HEK293 (cell line): ENCODE measurements around the gene TMEM135.

Source experiments
- CTCF ChIA-PET: fragments of 350-600 bp; formaldehyde crosslinking; extraction: SDS; loops from one replicate; lab custom pipeline; 2021; ENCODE audit warnings: antibody characterized with exemption; lab: Yijun Ruan, JAX
- POLR2A ChIA-PET: fragments of 300-600 bp; formaldehyde crosslinking; extraction: SDS; loops from one replicate; lab custom pipeline; 2020; ENCODE audit warnings: antibody characterized with exemption, inconsistent platforms; lab: Yijun Ruan, JAX
- H3K27ac ChIP-seq: fragments of 200-500 bp; sonication (Bioruptor generic); 2 replicates; pipeline ENCODE4 v1.5.1; 2014; ENCODE audit warnings: low read depth, low read length, control low read depth, inconsistent platforms; ENCODE audit errors: extremely low read depth
- H3K36me3 ChIP-seq, 2 experiments: fragments of 200-500 bp in 1 of 2; sonication (Bioruptor generic) in 1 of 2; 1 replicate in 1 of 2; 2 replicates in 1 of 2; pipeline ENCODE4 v1.5.1; 2014 to 2017; ENCODE audit warnings: inconsistent platforms in 2 of 2, low read length in 2 of 2; ENCODE audit not compliant: control insufficient read depth in 2 of 2, insufficient read depth in 1 of 2
- H3K4me1 ChIP-seq: fragments of 200-500 bp; sonication (Bioruptor generic); 2 replicates; pipeline ENCODE4 v1.5.1; 2014; ENCODE audit warnings: mild to moderate bottlenecking, low read length, inconsistent platforms; ENCODE audit not compliant: control insufficient read depth, insufficient read depth
- H3K4me3 ChIP-seq: 2 replicates; pipeline ENCODE4 v1.5.1; 2011; ENCODE audit warnings: low read depth, mild to moderate bottlenecking, control low read depth, low read length, moderate library complexity
- H3K9me3 ChIP-seq: fragments of 200-500 bp; sonication (Bioruptor generic); 2 replicates; pipeline ENCODE4 v1.5.1; 2014; ENCODE audit warnings: low read depth, low read length, inconsistent platforms; ENCODE audit not compliant: control insufficient read depth, insufficient read depth
- ATF2 ChIP-seq: fragments of 450-650 bp; formaldehyde crosslinking; IDR thresholded peaks from 2 replicates; pipeline ENCODE4 v1.5.1; 2016; ENCODE audit warnings: missing biosample characterization, missing genetic modification characterization, low read depth
- BCL11A ChIP-seq: fragments of 450-650 bp; formaldehyde crosslinking; IDR thresholded peaks from 2 replicates; pipeline ENCODE4 v1.5.1; 2016; ENCODE audit warnings: low read depth, missing biosample characterization, missing genetic modification characterization
- GLIS1 ChIP-seq: fragments of 450-650 bp; formaldehyde crosslinking; IDR thresholded peaks from 2 replicates; pipeline ENCODE4 v1.5.1; 2016; ENCODE audit warnings: missing biosample characterization, missing genetic modification characterization
- MZF1 ChIP-seq: fragments of 450-650 bp; formaldehyde crosslinking; IDR thresholded peaks from 2 replicates; pipeline ENCODE4 v1.5.1; 2017; ENCODE audit warnings: missing biosample characterization, missing genetic modification characterization, borderline replicate concordance
- OVOL3 ChIP-seq: fragments of 450-650 bp; formaldehyde crosslinking; IDR thresholded peaks from 2 replicates; pipeline ENCODE4 v1.5.1; 2016; ENCODE audit warnings: missing biosample characterization, missing genetic modification characterization
- ZBTB21 ChIP-seq: fragments of 450-650 bp; formaldehyde crosslinking; IDR thresholded peaks from 2 replicates; pipeline ENCODE4 v1.5.1; 2017; ENCODE audit warnings: missing biosample characterization, missing genetic modification characterization
- ZEB2 ChIP-seq: fragments of 450-650 bp; formaldehyde crosslinking; IDR thresholded peaks from 2 replicates; pipeline ENCODE4 v1.5.1; 2016; ENCODE audit warnings: missing biosample characterization, missing genetic modification characterization
- ZNF132 ChIP-seq: fragments of 450-650 bp; formaldehyde crosslinking; IDR thresholded peaks from 2 replicates; pipeline ENCODE4 v1.5.1; 2017; ENCODE audit warnings: missing biosample characterization, missing genetic modification characterization, borderline replicate concordance
- ZNF23 ChIP-seq: fragments of 450-650 bp; formaldehyde crosslinking; IDR thresholded peaks from 2 replicates; pipeline ENCODE4 v1.5.1; 2016; ENCODE audit warnings: missing biosample characterization, missing genetic modification characterization, borderline replicate concordance
- ZNF292 ChIP-seq: fragments of 450-650 bp; formaldehyde crosslinking; IDR thresholded peaks from 2 replicates; pipeline ENCODE4 v1.5.1; 2016; ENCODE audit warnings: low read depth, missing biosample characterization, missing genetic modification characterization, borderline replicate concordance
- ZNF335 ChIP-seq: fragments of 450-650 bp; formaldehyde crosslinking; conservative IDR thresholded peaks from 2 replicates; pipeline ENCODE4 v1.5.1; 2016; ENCODE audit warnings: missing biosample characterization, missing genetic modification characterization
- ZNF341 ChIP-seq: fragments of 450-650 bp; formaldehyde crosslinking; IDR thresholded peaks from 2 replicates; pipeline ENCODE4; 2016; ENCODE audit warnings: low read depth, missing biosample characterization, missing genetic modification characterization
- ZNF350 ChIP-seq: fragments of 450-650 bp; formaldehyde crosslinking; IDR thresholded peaks from 2 replicates; pipeline ENCODE4 v1.5.0; 2017; ENCODE audit warnings: missing biosample characterization, mild to moderate bottlenecking, missing genetic modification characterization
- ZNF544 ChIP-seq: fragments of 450-650 bp; formaldehyde crosslinking; IDR thresholded peaks from 2 replicates; pipeline ENCODE4 v1.5.0; 2017; ENCODE audit warnings: missing biosample characterization, missing genetic modification characterization
- ZNF571 ChIP-seq: fragments of 450-650 bp; formaldehyde crosslinking; IDR thresholded peaks from 2 replicates; pipeline ENCODE4 v1.5.0; 2017; ENCODE audit warnings: missing biosample characterization, missing genetic modification characterization
- ZNF600 ChIP-seq: fragments of 450-650 bp; formaldehyde crosslinking; IDR thresholded peaks from 2 replicates; pipeline ENCODE4 v1.5.1; 2016; ENCODE audit warnings: missing biosample characterization, missing genetic modification characterization
- ZNF629 ChIP-seq: fragments of 450-650 bp; formaldehyde crosslinking; IDR thresholded peaks from 2 replicates; pipeline ENCODE4 v1.5.1; 2017; ENCODE audit warnings: missing biosample characterization, missing genetic modification characterization
- ZNF654 ChIP-seq: fragments of 450-650 bp; formaldehyde crosslinking; IDR thresholded peaks from 2 replicates; pipeline ENCODE4 v1.5.1; 2016; ENCODE audit warnings: low read depth, missing biosample characterization, missing genetic modification characterization
- ZNF670 ChIP-seq: fragments of 450-650 bp; formaldehyde crosslinking; IDR thresholded peaks from 2 replicates; pipeline ENCODE4 v1.5.1; 2016; ENCODE audit warnings: missing biosample characterization, missing genetic modification characterization, low read depth
- ZNF747 ChIP-seq: fragments of 450-650 bp; formaldehyde crosslinking; IDR thresholded peaks from 2 replicates; pipeline ENCODE4 v1.5.1; 2016; ENCODE audit warnings: missing biosample characterization, missing genetic modification characterization
- ZNF777 ChIP-seq: fragments of 450-650 bp; formaldehyde crosslinking; IDR thresholded peaks from 2 replicates; pipeline ENCODE4 v1.5.1; 2017; ENCODE audit warnings: missing biosample characterization, missing genetic modification characterization, borderline replicate concordance
- ZNF830 ChIP-seq: fragments of 450-650 bp; IDR thresholded peaks from 2 replicates; pipeline ENCODE4 v1.5.0; 2018; ENCODE audit warnings: missing biosample characterization, missing genetic modification characterization, low read depth, mild to moderate bottlenecking, moderate library complexity
- TF ChIP-seq, protein P1 (sequence below): fragments of 450-650 bp; formaldehyde crosslinking; IDR thresholded peaks from 2 replicates; pipeline ENCODE4 v1.5.1; 2016; ENCODE audit warnings: missing biosample characterization, missing genetic modification characterization
- TF ChIP-seq, protein P2 (sequence below): fragments of 450-650 bp; formaldehyde crosslinking; IDR thresholded peaks from 2 replicates; pipeline ENCODE4 v1.5.1; 2016; ENCODE audit warnings: missing biosample characterization, missing genetic modification characterization

TMEM135 gene

DNA sequence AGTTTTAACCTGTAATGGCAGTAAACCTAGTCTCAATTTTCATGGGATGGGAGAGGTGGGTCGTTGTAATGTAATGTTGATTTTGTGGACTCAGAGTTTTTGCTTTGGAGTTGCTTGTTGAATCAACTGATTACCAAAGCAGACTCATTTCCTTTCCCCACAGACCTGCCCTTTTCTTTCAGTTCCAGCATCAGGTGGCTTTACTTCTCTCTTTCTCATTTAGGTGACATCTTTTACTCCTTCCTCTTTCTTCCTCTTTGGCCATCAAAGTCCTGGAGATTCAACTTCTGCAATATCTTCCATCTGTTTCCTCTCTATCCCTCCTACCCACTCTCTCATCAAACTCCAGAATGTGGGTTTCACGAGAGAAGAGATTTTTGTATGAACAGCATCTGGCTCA, 313.9 kb downstream of the TMEM135 start:
- no peaks in the 10 kb centered on the region for H3K36me3 ChIP-seq
- CTCF ChIA-PET: interaction anchor here (0.7 to 6.1 kb wide), 11 partner anchors 17 to 665 kb away, joined by 3 to 82 read pairs (median 4); no protein-coding TSS in a partner anchor
- H3K9me3 ChIP-seq: no peaks in the 10 kb centered on the region
- TF ChIP-seq BCL11A (tag by site-specific recombination) (no peak), ZBTB21 (tag by site-specific recombination) (no peak), ZNF350 (tag by site-specific recombination) (no peak), ZNF341 (no peak), ZNF571 (tag by site-specific recombination) (no peak), ZNF777 (tag by site-specific recombination) (no peak)
- no peak overlapping the region for H3K27ac ChIP-seq
- H3K4me3 ChIP-seq: no peak overlapping the region
- no peaks in the 10 kb centered on the region for H3K4me1 ChIP-seq
- POLR2A ChIA-PET: no interaction called here

DNA sequence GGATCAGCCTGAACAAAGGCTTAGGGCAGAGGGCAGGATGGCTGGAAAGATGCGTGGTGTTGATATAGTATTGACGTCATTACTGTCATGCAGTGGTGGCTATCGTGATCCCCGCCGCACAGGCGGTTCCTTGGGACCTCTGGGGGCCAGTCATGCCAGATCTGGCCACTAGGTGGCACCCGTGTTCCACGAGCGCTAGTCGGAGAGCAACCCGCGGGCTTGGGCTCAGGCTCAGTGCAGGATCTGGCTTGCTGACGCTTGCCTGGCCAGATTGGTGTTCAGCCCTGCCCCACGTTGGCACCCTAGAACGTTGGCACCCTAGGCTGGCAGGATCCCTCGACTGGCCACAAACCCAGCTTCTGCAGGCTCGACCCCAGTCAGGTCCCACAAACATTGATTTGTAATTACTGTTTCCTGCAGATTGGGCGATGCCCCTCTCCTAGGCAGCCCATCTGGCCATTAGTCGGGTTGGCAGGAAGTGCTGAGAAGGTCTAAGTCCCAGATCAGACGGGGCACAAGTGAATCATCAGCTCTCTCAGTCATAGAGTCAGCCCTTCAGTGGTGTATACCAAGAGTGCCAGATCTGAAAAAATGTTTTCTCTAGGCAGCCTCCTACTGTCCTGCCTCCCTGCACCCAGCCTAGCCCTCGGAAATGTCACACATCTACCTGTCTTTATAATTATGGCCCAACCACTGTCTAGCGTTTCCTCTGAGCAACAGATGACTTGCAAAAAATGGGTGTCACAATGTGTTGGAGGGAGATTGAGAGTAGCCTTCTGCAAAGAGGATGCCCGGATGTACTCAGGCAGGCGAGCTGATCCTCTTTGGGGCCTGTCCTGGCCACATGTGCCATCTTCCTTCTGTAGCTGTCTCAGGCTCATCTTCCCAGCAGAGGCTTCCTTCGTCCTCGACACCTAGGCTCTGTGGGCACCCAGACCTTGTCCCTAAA, 315.3 kb downstream of the TMEM135 start:
- no peaks in the 10 kb centered on the region for H3K36me3 ChIP-seq
- TF ChIP-seq ZNF132 (tag by site-specific recombination) (no peak), ZNF629 (peak; percentile 53; the same call in 1 of the 2 replicates), ZEB2 (tag by site-specific recombination) (0 out of 2 replicates have a peak, but pooled peaks have one; percentile 27), GLIS1 (peak; percentile 24; the same call in 1 of the 2 replicates), ZNF830 (tag by site-specific recombination) (no peak), ZNF544 (no peak), ZNF23 (tag by site-specific recombination) (no peak), ZNF654 (tag by site-specific recombination) (peak; percentile 92), ZNF747 (tag by site-specific recombination) (no peak), ZNF670 (tag by site-specific recombination) (no peak), OVOL3 (tag by site-specific recombination) (no peak), MZF1 (tag by site-specific recombination) (no peak), ATF2 (peak; percentile 93), ZNF292 (tag by site-specific recombination) (no peak), ZNF335 (tag by site-specific recombination) (peak; percentile 29; the same call in 1 of the 2 replicates), ZNF600 (tag by site-specific recombination) (peak; percentile 59; the same call in 1 of the 2 replicates)
- TF ChIP-seq, protein P1, sequence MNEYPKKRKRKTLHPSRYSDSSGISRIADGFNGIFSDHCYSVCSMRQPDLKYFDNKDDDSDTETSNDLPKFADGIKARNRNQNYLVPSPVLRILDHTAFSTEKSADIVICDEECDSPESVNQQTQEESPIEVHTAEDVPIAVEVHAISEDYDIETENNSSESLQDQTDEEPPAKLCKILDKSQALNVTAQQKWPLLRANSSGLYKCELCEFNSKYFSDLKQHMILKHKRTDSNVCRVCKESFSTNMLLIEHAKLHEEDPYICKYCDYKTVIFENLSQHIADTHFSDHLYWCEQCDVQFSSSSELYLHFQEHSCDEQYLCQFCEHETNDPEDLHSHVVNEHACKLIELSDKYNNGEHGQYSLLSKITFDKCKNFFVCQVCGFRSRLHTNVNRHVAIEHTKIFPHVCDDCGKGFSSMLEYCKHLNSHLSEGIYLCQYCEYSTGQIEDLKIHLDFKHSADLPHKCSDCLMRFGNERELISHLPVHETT (tag by site-specific recombination): no peak
- TF ChIP-seq, protein P2, sequence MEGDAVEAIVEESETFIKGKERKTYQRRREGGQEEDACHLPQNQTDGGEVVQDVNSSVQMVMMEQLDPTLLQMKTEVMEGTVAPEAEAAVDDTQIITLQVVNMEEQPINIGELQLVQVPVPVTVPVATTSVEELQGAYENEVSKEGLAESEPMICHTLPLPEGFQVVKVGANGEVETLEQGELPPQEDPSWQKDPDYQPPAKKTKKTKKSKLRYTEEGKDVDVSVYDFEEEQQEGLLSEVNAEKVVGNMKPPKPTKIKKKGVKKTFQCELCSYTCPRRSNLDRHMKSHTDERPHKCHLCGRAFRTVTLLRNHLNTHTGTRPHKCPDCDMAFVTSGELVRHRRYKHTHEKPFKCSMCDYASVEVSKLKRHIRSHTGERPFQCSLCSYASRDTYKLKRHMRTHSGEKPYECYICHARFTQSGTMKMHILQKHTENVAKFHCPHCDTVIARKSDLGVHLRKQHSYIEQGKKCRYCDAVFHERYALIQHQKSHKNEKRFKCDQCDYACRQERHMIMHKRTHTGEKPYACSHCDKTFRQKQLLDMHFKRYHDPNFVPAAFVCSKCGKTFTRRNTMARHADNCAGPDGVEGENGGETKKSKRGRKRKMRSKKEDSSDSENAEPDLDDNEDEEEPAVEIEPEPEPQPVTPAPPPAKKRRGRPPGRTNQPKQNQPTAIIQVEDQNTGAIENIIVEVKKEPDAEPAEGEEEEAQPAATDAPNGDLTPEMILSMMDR (tag by site-specific recombination): peak; percentile 82
- H3K27ac ChIP-seq: no peak overlapping the region
- H3K4me3 ChIP-seq: no peak overlapping the region
- ChIA-PET CTCF (interaction anchor here (0.5 to 6.1 kb wide), 29 partner anchors 9 to 1737 kb away, joined by 3 to 82 read pairs (median 3); no protein-coding TSS in a partner anchor), POLR2A (no interaction called here)
- H3K4me1 ChIP-seq: no peaks in the 10 kb centered on the region
- no peaks in the 10 kb centered on the region for H3K9me3 ChIP-seq
